Smooth muscle cell of the coronary artery (primary cell): ENCODE measurements around the gene MPC1L. TPM values are rescaled to one million over a fixed set of nuclear protein-coding genes. Genes with fewer than 3 reads are reported as not detected.

Source experiments
- total RNA-seq: library from RNA; depleted of rRNA; stranded (reverse); fragments of >200 nt; gene quantifications from 2 replicates; pipeline ENCODE4 v1.2.3, GENCODE V29; 2014; ENCODE audit warnings: low replicate concordance

Gene MPC1L
- not detected in 2 replicates for total RNA-seq

DNA sequence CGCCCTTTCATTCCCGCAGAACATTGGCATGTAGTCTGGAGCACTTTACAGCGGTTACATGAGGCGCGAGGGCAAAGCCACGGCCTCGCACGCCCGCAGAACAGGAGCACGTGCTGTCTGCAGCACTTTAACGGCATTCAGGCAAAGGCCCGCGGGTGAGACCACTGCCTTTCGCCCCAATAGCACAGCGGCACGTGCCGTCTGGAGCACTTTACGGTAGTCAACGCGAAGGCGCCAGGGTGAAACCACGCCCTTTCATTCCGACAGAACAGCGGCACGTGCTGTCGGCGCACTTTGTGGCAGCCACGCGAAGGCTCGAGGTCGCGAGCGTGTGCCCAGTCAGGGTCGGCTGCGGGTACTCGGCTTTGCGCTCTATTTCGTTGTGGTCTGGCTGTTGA, at the start of gene MPC1L:
TSS of gene MPC1L (plus strand) at position 290 of the 398 bp plus-strand sequence. CDS start 138 bp downstream, outside the sequence.

GRCh38 chrX:40580537-40581335, 42.5 kb upstream of the MPC1L start, which contains the start of gene ATP6AP2:
TSS of gene ATP6AP2 (plus strand) at chrX:40580970. CDS start at chrX:40581066, 96 bp downstream.

DNA sequence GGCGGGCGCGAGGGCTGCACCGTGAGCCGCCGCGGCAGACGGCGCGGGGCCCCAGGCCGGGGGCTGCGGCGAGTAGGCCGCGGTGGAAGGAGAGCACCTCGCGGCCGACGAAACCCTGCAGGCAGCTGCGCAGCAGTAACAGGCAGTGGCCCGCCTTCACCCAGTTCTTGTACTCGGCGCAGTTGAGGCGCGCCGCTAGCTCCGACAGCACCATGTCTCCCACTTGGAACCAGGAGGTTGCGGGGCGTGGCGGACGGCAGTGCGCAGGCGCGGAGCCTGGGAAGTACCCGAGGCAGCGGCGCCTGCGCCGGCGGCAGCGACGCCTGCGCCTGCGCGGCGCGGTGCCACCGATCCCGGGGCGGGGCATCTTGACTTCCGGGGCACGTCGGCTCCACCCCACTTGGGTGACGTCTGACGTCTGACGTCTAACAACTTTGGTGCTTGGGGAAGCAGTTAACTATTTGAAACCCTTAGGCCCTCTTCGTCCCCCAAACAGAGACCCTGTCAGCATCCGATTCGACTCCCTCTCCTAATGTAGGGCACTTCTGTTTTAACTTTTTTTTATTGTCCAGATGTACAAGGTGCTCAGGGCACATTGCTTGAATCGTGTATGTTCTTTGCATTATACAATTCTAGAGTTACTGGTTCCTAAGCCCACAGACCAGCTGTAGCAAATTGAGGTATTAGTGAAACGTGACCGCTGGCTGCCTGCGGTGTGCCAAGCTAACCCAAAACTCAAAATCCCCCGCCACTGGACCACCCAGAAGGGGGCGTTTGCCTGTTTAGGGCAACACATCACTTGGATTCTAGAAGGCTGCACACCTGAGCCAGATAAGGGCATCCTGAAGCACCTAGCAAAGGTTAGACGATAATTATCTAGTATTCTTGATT, 24.3 kb downstream of the MPC1L start, which contains the start of gene CXorf38:
TSS of gene CXorf38 (minus strand) at position 255 of the 891 bp plus-strand sequence. CDS start at position 214, 41 bp downstream.

Other genes with a start within 250 kb of the MPC1L start
- gene ATP6AP2, start 42.5 kb upstream of the MPC1L start, total RNA-seq = 133 and 177 TPM in 2 replicates
- 2.9 and 9.0 TPM in 2 replicates for gene CXorf38, start 24.1 kb downstream of the MPC1L start, total RNA-seq
- 12.8 and 14.2 TPM in 2 replicates for gene MED14, start 112.1 kb downstream of the MPC1L start, total RNA-seq